GM19467 (cell line): Measurements from ENCODE around the gene FASN.
A peak's percentile ranks its signal among the peaks of the same experiment; 100 is the strongest.

Experiments
- ATAC-seq: cut with Tn5 transposase; IDR thresholded peaks from one replicate; pipeline ENCODE4 v1.9.1; 2021; ENCODE audit warnings: mild to moderate bottlenecking, moderate library complexity; ENCODE audit not compliant: unreplicated experiment

Gene FASN

GRCh38 chr17:82118168-82118814, 20.3 kb upstream of the FASN start:
- no peak for ATAC-seq

- ATAC-seq, result no peak
Observed at GRCh38 chr17:82117139-82118090, 19.4 kb upstream of the FASN start.

- no peak for ATAC-seq
Observed at GRCh38 chr17:82116246-82116645, 18.2 kb upstream of the FASN start.

- no peak for ATAC-seq
Observed at GRCh38 chr17:82114872-82115271, 16.8 kb upstream of the FASN start.

- no peak for ATAC-seq
Observed at GRCh38 chr17:82114447-82114846, 16.4 kb upstream of the FASN start.

GRCh38 chr17:82113941-82114340, 15.9 kb upstream of the FASN start:
- ATAC-seq, result no peak

- ATAC-seq, result no peak
Observed at GRCh38 chr17:82113422-82113821, 15.4 kb upstream of the FASN start.

- no peak for ATAC-seq
Observed at GRCh38 chr17:82112914-82113311, 14.9 kb upstream of the FASN start.

GRCh38 chr17:82112181-82112913, 14.3 kb upstream of the FASN start:
- ATAC-seq, result no peak

- ATAC-seq, result no peak
Observed at GRCh38 chr17:82110298-82110697, 12.3 kb upstream of the FASN start.

- ATAC-seq, result no peak
Observed at GRCh38 chr17:82108961-82109475, 11.0 kb upstream of the FASN start.

GRCh38 chr17:82108496-82108945, 10.5 kb upstream of the FASN start:
- ATAC-seq, result no peak

- no peak for ATAC-seq
Observed at GRCh38 chr17:82108038-82108437, 10.0 kb upstream of the FASN start.

- ATAC-seq, result no peak
Observed at GRCh38 chr17:82107341-82107860, 9.4 kb upstream of the FASN start.

GRCh38 chr17:82106688-82107305, 8.8 kb upstream of the FASN start:
- ATAC-seq, result peak; percentile 20

GRCh38 chr17:82105882-82106687, 8.0 kb upstream of the FASN start:
- ATAC-seq, result peak; percentile 74

- no peak for ATAC-seq
Observed at GRCh38 chr17:82105417-82105881, 7.4 kb upstream of the FASN start.

GRCh38 chr17:82104797-82105416, 6.9 kb upstream of the FASN start:
- no peak for ATAC-seq
